ENCODE results near the gene ZBBX.

Gene ZBBX

GRCh38 chr3:167318306-167318705, 61.8 kb downstream of the ZBBX start:
- DNase-seq (ENCODE audit: low read depth, low spot score): no peak

- DNase-seq (ENCODE audit: low read depth, low spot score): no peak
Observed at GRCh38 chr3:167306319-167306718, 73.8 kb downstream of the ZBBX start.

GRCh38 chr3:167305340-167305890, 74.7 kb downstream of the ZBBX start:
- no peak for DNase-seq (ENCODE audit: low read depth, low spot score)

GRCh38 chr3:167304077-167304476, 76.0 kb downstream of the ZBBX start:
- DNase-seq (ENCODE audit: low read depth, low spot score): no peak

- DNase-seq (ENCODE audit: low read depth, low spot score): no peak
Observed at GRCh38 chr3:167302678-167303077, 77.4 kb downstream of the ZBBX start.

- DNase-seq (ENCODE audit: low read depth, low spot score): no peak
Observed at GRCh38 chr3:167300207-167300606, 79.9 kb downstream of the ZBBX start.

GRCh38 chr3:167289435-167289834, 90.7 kb downstream of the ZBBX start:
- no peak for DNase-seq (ENCODE audit: low read depth, low spot score)

- DNase-seq (ENCODE audit: low read depth, low spot score): no peak
Observed at GRCh38 chr3:167288737-167289136, 91.4 kb downstream of the ZBBX start.

GRCh38 chr3:167287308-167287707, 92.8 kb downstream of the ZBBX start:
- DNase-seq (ENCODE audit: low read depth, low spot score): no peak

- DNase-seq (ENCODE audit: low read depth, low spot score): no peak
Observed at GRCh38 chr3:167274141-167274874, 105.8 kb downstream of the ZBBX start.

- DNase-seq (ENCODE audit: low read depth, low spot score): no peak
Observed at GRCh38 chr3:167253037-167253436, 127.1 kb downstream of the ZBBX start.

- DNase-seq (ENCODE audit: low read depth, low spot score): no peak
Observed at GRCh38 chr3:167251678-167252077, 128.4 kb downstream of the ZBBX start.

- no peak for DNase-seq (ENCODE audit: low read depth, low spot score)
Observed at GRCh38 chr3:167246252-167246651, 133.8 kb downstream of the ZBBX start.

- no peak for DNase-seq (ENCODE audit: low read depth, low spot score)
Observed at GRCh38 chr3:167241048-167241845, 138.8 kb downstream of the ZBBX start.

- no peak for DNase-seq (ENCODE audit: low read depth, low spot score)
Observed at GRCh38 chr3:167228135-167228534, 152.0 kb downstream of the ZBBX start.

GRCh38 chr3:167225821-167226220, 154.3 kb downstream of the ZBBX start:
- DNase-seq (ENCODE audit: low read depth, low spot score): no peak

- DNase-seq (ENCODE audit: low read depth, low spot score): no peak
Observed at GRCh38 chr3:167209011-167209410, 171.1 kb downstream of the ZBBX start.

GRCh38 chr3:167203062-167203461, 177.0 kb downstream of the ZBBX start:
- no peak for DNase-seq (ENCODE audit: low read depth, low spot score)

- no peak for DNase-seq (ENCODE audit: low read depth, low spot score)
Observed at GRCh38 chr3:167198949-167199600, 181.0 kb downstream of the ZBBX start.

Data from ELF-1 (cell line).